CD4-positive, alpha-beta T cell treated with Interferon gamma for 1 hour (primary cell): ENCODE measurements around the gene RC3H2.
A peak's percentile ranks its signal among the peaks of the same experiment; 100 is the strongest.

Experiments used
- DNase-seq: peaks from one replicate; pipeline ENCODE4 v3.0.0-alpha.2; 2020

The RC3H2 gene, protein sequence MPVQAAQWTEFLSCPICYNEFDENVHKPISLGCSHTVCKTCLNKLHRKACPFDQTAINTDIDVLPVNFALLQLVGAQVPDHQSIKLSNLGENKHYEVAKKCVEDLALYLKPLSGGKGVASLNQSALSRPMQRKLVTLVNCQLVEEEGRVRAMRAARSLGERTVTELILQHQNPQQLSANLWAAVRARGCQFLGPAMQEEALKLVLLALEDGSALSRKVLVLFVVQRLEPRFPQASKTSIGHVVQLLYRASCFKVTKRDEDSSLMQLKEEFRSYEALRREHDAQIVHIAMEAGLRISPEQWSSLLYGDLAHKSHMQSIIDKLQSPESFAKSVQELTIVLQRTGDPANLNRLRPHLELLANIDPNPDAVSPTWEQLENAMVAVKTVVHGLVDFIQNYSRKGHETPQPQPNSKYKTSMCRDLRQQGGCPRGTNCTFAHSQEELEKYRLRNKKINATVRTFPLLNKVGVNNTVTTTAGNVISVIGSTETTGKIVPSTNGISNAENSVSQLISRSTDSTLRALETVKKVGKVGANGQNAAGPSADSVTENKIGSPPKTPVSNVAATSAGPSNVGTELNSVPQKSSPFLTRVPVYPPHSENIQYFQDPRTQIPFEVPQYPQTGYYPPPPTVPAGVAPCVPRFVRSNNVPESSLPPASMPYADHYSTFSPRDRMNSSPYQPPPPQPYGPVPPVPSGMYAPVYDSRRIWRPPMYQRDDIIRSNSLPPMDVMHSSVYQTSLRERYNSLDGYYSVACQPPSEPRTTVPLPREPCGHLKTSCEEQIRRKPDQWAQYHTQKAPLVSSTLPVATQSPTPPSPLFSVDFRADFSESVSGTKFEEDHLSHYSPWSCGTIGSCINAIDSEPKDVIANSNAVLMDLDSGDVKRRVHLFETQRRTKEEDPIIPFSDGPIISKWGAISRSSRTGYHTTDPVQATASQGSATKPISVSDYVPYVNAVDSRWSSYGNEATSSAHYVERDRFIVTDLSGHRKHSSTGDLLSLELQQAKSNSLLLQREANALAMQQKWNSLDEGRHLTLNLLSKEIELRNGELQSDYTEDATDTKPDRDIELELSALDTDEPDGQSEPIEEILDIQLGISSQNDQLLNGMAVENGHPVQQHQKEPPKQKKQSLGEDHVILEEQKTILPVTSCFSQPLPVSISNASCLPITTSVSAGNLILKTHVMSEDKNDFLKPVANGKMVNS

GRCh38 chr9:122904823-122905710 lies at the start of gene RC3H2:
TSS of gene RC3H2 (minus strand) at chr9:122905359. CDS start at chr9:122897509, 7,850 bp downstream.
- DNase-seq: peak; percentile 99

DNA sequence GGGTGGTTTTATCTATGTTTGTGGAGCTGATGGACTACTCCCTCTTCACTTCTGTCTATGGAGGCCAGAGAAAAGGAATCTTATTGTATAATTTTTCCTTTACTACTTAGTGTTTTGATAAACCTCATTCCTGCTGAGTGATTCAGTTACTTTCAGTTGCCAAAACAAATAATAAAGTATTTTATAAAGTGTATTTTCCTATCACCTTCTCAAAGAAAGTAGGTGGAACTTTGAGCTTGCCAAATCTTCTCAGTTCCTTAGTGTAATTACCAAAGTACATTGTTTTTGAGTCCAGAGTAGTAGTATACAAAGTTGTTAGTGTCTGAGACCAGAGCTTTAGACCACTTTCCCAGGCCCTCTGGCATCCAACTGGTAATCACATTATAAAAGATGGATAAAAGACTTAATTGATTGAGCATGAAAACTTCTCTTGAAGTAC lies 49.1 kb upstream of the RC3H2 start:
- DNase-seq: no peak

- DNase-seq: no peak
Observed at GRCh38 chr9:122951056-122951455, 45.9 kb upstream of the RC3H2 start.

DNA sequence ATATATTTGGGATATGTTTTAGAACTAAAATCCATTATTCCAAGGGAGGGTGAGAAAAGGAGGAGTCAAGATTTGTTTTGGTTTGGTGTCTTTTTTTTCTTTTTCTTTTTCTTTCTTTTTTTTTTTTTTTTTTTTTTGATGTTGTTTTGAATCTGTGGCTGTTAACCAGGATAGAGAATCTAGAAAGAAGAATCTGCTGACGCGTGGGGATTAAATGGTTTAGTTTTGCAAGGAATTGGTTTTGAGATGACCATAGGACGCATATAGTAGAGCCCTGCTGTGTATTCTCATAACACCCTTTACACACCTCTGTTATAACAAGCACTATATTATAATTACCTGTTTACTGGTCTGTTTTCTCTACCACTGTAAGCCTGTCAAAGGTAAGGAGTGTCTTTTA lies 45.1 kb upstream of the RC3H2 start:
- no peak for DNase-seq

DNA sequence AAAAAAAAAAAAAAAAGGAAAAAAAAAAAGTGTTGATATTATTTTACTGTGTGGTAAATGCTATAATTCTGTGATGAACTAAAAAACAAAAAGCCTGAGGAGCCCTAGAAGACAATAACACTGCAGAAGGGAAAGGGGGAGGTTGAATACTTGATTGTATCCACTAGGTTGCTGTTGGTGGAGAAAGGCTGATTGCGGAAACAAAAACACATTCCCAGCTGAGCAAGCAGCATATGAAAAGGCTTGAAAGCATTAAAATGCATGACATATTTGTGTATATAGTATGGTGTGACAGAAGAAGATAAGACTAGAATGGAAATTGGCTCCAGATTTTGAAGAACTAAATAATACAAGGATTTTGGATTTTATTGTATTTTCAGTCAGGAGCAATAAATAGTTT lies 44.5 kb upstream of the RC3H2 start:
- no peak for DNase-seq

DNA sequence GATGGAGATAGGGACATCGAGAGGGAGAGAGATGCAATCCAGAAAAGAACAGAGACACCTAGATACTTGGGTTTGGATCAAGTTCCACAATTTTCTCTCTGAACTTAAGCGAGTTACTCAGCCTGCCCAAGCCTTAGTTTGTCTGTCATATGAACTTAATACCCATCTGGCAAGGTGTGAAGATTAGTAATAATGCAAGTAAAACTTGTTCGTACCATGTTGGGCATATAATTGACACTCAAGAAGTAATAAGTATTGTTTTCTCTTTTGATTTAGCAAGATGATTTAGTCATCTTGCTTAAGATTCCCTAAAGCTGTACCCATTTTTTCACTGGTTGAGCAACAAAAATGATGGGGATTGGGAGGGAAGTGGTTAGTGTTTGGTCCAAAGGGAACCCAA lies 43.2 kb upstream of the RC3H2 start:
- DNase-seq: no peak

DNA sequence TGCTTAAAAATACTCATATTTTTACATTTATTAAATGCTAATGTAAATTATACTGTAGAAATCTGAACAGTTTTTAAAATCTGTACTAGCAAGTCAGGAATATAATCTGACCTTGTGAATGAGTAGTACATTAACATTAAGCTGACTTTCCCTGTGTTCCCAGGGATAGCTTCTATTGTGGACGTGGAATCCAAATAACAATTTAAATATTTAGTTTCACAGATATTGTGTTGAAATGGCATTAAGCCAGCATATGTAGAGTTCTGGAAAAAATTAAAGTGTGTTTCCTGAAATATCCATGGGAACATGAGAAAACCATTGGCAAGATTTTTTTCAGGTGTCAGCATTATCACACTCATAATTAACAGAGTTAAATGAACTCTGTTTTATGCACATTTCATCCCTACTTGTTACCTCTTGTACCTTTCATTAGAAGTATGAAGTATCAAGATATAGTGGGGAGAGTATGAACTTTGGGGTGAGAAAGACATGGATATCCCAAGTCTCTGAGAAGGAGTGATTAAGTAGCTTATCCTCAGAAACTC lies 41.4 kb upstream of the RC3H2 start:
- DNase-seq: no peak

DNA sequence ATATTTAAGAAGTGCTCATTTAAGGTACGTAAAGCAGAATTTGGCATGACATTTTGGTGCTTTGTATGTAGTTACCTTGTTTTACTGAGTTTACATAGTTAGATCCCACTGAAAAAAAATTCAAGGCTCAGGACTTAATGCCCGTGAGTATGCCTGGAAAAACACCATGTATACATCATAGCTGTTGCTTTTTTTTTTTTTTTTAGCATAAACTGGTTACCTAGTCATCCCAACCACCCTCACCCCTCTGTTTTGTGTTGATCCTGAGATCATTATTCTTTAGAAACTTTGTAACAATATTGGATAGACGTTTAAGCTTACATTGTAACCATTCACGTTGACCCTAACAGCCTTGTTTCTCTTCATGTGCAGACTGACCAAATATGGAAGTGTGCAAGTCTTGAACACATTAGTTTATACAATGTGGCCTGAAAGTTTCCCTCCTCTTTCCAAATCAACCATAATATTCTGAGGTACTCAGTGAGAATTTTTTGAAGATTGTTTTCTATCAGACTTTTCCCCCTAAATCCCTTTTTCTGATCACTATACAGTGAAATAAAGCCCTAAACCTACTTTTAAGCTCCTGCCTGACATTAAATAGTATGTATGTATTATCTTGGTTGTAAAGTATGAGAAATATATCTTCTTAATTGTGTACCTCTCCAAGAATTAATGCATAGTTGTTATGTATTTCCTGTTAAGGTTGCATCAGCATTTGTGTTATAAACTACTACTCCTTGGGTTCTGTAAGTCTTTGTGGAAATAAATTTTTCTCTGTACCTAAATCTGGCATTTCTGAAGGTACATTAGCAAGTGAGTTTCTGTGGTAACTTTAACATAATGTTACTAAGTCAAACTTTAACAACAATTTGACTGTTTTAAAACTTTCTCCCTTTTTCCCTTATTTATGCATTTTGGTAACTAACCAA lies 40.1 kb upstream of the RC3H2 start:
- no peak for DNase-seq

GRCh38 chr9:122941582-122942234 lies 36.5 kb upstream of the RC3H2 start:
- no peak for DNase-seq

GRCh38 chr9:122940749-122941581 lies 35.8 kb upstream of the RC3H2 start, which contains the start of gene RABGAP1:
TSS of gene RABGAP1 (plus strand) at chr9:122941020. CDS start at chr9:122957060, 16,040 bp downstream.
- peak; percentile 99 for DNase-seq

GRCh38 chr9:122940454-122940748 lies 35.2 kb upstream of the RC3H2 start:
- no peak for DNase-seq

- no peak for DNase-seq
Observed at GRCh38 chr9:122939601-122940000, 34.4 kb upstream of the RC3H2 start.

- no peak for DNase-seq
Observed at GRCh38 chr9:122936883-122937282, 31.7 kb upstream of the RC3H2 start.

- no peak for DNase-seq
Observed at GRCh38 chr9:122936464-122936863, 31.3 kb upstream of the RC3H2 start.

GRCh38 chr9:122931226-122932121 lies 26.3 kb upstream of the RC3H2 start, which contains the start of gene ZBTB26:
TSS of gene ZBTB26 (minus strand) at chr9:122931512. CDS start at chr9:122919934, 11,578 bp downstream.
- DNase-seq: peak; percentile 92

- DNase-seq: no peak
Observed at GRCh38 chr9:122930541-122931225, 25.5 kb upstream of the RC3H2 start.

DNA sequence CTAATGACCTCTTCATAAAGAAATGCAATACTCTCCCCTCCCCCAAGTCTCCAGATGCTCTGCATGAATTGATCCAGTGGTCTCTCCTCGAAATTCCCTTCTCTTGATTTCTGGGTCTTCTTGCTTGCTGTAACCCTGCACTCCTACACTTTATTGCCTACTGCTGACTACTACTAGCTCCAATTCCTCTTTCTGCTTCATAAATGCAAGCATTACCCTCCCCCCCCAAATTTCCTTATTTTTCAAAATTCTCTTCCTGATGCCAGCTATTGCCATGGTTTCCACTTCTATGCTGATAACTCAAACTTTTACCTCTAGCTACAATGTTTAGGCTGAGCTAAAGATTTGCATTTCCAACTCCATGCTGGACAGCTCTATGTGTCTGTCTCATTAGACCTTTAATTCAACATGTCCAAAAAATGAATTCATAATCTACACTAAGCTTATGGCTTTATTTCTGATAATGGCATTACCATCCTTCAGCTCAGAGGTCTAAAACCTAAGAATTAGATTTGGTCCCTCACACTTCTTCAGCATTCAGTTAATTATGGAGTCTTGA lies 24.7 kb upstream of the RC3H2 start:
- DNase-seq: no peak
